ENCODE data around the gene CTNND2. TPM values are rescaled to one million over a fixed set of nuclear protein-coding genes. Genes with fewer than 3 reads are reported as not detected.

The CTNND2 gene
- total RNA-seq, 2 experiments from 2014 or later = not detected

DNA sequence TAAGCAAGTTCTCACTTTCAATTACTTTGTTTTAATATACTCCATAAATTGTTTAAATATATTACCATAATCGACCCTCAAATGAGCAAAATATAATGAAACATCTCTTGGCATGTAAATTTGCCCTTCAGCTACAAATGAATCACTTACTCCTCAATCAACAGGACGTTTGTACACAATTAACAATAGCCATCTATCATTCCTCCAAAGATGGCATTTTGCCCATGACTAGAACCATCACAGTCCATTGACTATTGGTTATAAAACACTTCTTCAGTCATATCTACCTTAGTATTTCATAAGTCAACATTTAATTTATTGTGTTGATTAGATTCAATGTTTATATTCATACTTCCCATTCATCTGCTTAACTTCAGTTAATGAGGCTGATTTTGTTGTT is 127.2 kb downstream of the CTNND2 start:
- H3K9me3 Mint-ChIP-seq = peaks cover 2% of the 10 kb centered on the region
- TF ChIP-seq, protein P1, sequence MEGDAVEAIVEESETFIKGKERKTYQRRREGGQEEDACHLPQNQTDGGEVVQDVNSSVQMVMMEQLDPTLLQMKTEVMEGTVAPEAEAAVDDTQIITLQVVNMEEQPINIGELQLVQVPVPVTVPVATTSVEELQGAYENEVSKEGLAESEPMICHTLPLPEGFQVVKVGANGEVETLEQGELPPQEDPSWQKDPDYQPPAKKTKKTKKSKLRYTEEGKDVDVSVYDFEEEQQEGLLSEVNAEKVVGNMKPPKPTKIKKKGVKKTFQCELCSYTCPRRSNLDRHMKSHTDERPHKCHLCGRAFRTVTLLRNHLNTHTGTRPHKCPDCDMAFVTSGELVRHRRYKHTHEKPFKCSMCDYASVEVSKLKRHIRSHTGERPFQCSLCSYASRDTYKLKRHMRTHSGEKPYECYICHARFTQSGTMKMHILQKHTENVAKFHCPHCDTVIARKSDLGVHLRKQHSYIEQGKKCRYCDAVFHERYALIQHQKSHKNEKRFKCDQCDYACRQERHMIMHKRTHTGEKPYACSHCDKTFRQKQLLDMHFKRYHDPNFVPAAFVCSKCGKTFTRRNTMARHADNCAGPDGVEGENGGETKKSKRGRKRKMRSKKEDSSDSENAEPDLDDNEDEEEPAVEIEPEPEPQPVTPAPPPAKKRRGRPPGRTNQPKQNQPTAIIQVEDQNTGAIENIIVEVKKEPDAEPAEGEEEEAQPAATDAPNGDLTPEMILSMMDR (IDR thresholded peaks at IDR 0.05) = no peak
- intact Hi-C loops (cut with micrococcal nuclease) = no loop called here
- H3K27me3 Mint-ChIP-seq = no peaks in the 10 kb centered on the region
- H3K4me1 Mint-ChIP-seq (ENCODE audit: low read depth) = no peaks in the 10 kb centered on the region
- H3K4me3 Mint-ChIP-seq = no peak overlapping the region
- H3K27ac Mint-ChIP-seq = no peak overlapping the region
- no peaks in the 10 kb centered on the region for H3K36me3 Mint-ChIP-seq (ENCODE audit: low read depth)
- DNase-seq = no peak
- CTCF ChIA-PET = no interaction called here
- ATAC-seq = no peak
- POLR2A ChIA-PET = no interaction called here

DNA sequence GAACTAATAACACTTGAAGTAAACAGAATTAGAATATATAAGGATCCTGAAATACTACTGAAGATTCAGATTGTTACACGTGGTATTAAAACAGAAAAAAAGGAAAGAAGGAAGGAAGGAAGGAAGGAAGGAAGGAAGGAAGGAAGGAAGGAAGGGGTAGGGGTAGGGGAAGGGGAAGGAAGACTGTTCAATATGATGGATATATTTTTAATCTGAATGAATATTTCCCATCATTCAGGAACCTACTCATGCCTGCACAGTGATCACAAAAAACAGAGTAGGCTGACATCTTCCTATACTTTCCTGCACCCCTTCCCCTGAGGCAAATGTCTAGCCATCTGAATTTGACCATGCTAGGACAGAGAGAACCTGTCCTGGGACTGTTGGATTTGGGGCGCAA is 133.9 kb downstream of the CTNND2 start:
- intact Hi-C loops (cut with micrococcal nuclease) = no loop called here
- POLR2A ChIA-PET = no interaction called here
- Mint-ChIP-seq H3K9me3 (peaks cover 4% of the 10 kb centered on the region), H3K27ac (no peak overlapping the region), H3K4me3 (no peak overlapping the region), H3K27me3 (no peaks in the 10 kb centered on the region), H3K4me1 (ENCODE audit: low read depth) (no peaks in the 10 kb centered on the region), H3K36me3 (ENCODE audit: low read depth) (no peaks in the 10 kb centered on the region)
- ATAC-seq (no peak), DNase-seq (no peak)
- TF ChIP-seq, protein P1 (IDR thresholded peaks at IDR 0.05) = no peak
- CTCF ChIA-PET = no interaction called here

DNA sequence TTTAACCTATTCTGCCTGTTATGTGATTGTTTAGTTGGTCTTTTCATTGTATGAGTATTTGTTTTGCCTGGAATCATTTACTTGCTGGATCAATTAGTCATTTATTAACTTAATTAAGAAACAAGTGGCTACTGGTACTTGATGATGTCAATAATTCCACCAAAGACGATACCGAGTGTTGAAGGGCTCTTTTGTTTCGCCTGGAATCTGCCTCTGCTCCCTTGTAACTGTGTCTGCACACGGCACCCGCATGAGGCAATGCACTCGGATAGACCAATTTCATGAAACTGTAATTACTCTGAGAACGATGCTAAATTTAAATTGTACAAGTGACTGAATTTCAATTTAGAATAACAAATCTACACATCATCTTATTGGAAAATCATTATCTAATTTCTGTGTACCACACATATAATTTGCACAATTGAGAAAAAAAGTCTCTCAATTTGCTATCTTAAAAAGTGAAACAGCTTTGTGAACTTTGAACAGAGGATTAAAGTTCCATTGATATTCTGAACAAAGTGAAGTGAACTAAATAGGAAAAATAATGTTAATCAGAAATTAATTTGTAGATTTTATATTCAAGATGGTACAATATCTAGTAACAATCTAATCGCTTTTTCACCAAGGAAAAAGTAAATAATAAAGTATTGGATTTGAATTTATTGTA is 143.2 kb downstream of the CTNND2 start:
- ATAC-seq (no peak), DNase-seq (no peak)
- no peak overlapping the region for H3K27ac Mint-ChIP-seq
- H3K36me3 Mint-ChIP-seq (ENCODE audit: low read depth) = no peaks in the 10 kb centered on the region
- TF ChIP-seq, protein P1 (IDR thresholded peaks at IDR 0.05) = no peak
- H3K27me3 Mint-ChIP-seq = no peaks in the 10 kb centered on the region
- intact Hi-C loops (cut with micrococcal nuclease) = no loop called here
- ChIA-PET POLR2A (no interaction called here), CTCF (no interaction called here)
- H3K9me3 Mint-ChIP-seq = peaks cover 7% of the 10 kb centered on the region
- no peak overlapping the region for H3K4me3 Mint-ChIP-seq
- no peaks in the 10 kb centered on the region for H3K4me1 Mint-ChIP-seq (ENCODE audit: low read depth)

DNA sequence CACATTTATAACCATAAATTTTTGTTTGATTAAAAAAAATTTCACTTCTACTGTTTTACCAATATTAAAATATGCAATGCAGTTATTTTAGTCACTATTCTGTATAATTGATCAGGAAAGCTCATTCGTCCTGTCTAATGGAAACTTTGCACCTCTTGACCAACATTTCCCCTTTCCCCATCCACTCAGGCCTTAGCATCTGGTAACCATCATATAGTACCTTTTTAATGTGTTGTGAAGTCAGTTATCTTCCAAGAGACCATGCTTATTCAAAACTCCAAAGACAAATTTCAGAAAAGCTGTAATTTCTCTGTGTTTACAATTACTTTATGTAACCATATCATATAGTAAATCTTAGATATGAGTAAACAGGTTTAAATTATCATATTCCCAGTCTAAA is 145.9 kb downstream of the CTNND2 start:
- ATAC-seq = no peak
- no peaks in the 10 kb centered on the region for H3K36me3 Mint-ChIP-seq (ENCODE audit: low read depth)
- POLR2A ChIA-PET = no interaction called here
- intact Hi-C loops (cut with micrococcal nuclease) = no loop called here
- CTCF ChIA-PET = no interaction called here
- H3K4me3 Mint-ChIP-seq = no peak overlapping the region
- DNase-seq = no peak
- no peaks in the 10 kb centered on the region for H3K4me1 Mint-ChIP-seq (ENCODE audit: low read depth)
- no peaks in the 10 kb centered on the region for H3K27me3 Mint-ChIP-seq
- H3K9me3 Mint-ChIP-seq = peaks cover 2% of the 10 kb centered on the region
- H3K27ac Mint-ChIP-seq = no peak overlapping the region
- TF ChIP-seq, protein P1 (IDR thresholded peaks at IDR 0.05) = no peak

DNA sequence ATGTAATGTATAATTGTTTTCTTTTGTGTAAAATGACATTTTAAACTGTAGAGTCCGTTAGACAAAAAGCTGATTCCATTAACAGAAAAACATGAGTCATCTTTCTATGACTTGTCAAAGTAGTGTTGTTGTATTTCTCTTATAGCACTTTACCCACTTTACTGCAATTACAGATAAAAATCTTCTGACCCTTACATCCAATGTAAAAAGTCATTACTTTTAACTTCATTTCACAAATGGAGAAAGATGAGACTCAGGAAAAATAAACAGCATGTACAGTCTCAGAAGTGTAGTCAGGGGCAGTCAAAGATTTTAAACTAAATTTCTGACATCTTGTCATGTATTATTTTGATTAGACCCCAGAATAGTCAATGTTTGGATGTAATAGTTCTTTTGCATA is 146.6 kb downstream of the CTNND2 start:
- Mint-ChIP-seq H3K4me3 (no peak overlapping the region), H3K27me3 (no peaks in the 10 kb centered on the region), H3K9me3 (peaks cover 2% of the 10 kb centered on the region), H3K27ac (no peak overlapping the region), H3K4me1 (ENCODE audit: low read depth) (no peaks in the 10 kb centered on the region), H3K36me3 (ENCODE audit: low read depth) (no peaks in the 10 kb centered on the region)
- ChIA-PET POLR2A (no interaction called here), CTCF (no interaction called here)
- ATAC-seq = no peak
- TF ChIP-seq, protein P1 (IDR thresholded peaks at IDR 0.05) = no peak
- DNase-seq = no peak
- intact Hi-C loops (cut with micrococcal nuclease) = no loop called here

Data from activated CD8-positive, alpha-beta T cell treated with anti-CD3 and anti-CD28 coated beads for 36 hours (primary cell).